Prostate gland (tissue), 2 donors: ENCODE results near the gene LHFPL3.

ENCODE experiments used
- CTCF ChIP-seq, 4 experiments: fragments of 200-600 bp in 2 of 4; fragments of 450-650 bp in 2 of 4; sonication (generic) in 2 of 4; IDR thresholded peaks; 1 replicate in 3 of 4; 2 replicates in 1 of 4; pipeline ENCODE4 v1.5.1; 2016 to 2019; ENCODE audit warnings: antibody characterized with exemption in 4 of 4, mild to moderate bottlenecking in 2 of 4, moderate library complexity in 2 of 4
- POLR2AphosphoS5 ChIP-seq: sonication (generic); formaldehyde crosslinking; IDR thresholded peaks from one replicate; pipeline ENCODE4 v1.6.1; 2017; ENCODE audit warnings: antibody characterized with exemption

- no peak for TF ChIP-seq POLR2AphosphoS5
- no peak for TF ChIP-seq CTCF (IDR thresholded peaks at IDR 0.05)
Observed at GRCh38 chr7:104951546-104951945, 623.1 kb downstream of the LHFPL3 start.
